Psoas muscle (tissue), 8 donors: ENCODE measurements around the gene PLAC1. TPM values are rescaled to one million over a fixed set of nuclear protein-coding genes. Genes with fewer than 3 reads are reported as not detected.

Source experiments
- ATAC-seq, 4 donors: fragments of 200-7000 bp; cut with Tn5 transposase; one replicate each; pipeline ENCODE4 v1.9.1; 2020; ENCODE audit warnings: moderate library complexity in 3 of 4, mild to moderate bottlenecking in 2 of 4
- DNase-seq, 2 donors: peaks; one replicate each; pipeline ENCODE4 v3.0.0-alpha.2; 2020
- H3K27ac ChIP-seq: fragments of 200-600 bp; one replicate; pipeline ENCODE4 v1.8.0; 2022
- H3K27me3 ChIP-seq, 3 donors: fragments of 200-600 bp in 1 of 3; one replicate each; pipeline versions ENCODE4 v1.6.1 to v1.8.0; 2013 to 2022; ENCODE audit warnings: low read length in 2 of 3, mild to moderate bottlenecking in 2 of 3, moderate library complexity in 1 of 3; ENCODE audit not compliant: insufficient read depth in 3 of 3
- H3K36me3 ChIP-seq, 2 donors: fragments of 200-600 bp in 1 of 2; one replicate each; pipeline versions ENCODE4 v1.6.1 to v1.8.0; 2013 to 2022; ENCODE audit warnings: low read depth in 1 of 2, mild to moderate bottlenecking in 1 of 2, moderate library complexity in 1 of 2; ENCODE audit not compliant: insufficient read depth in 1 of 2
- H3K4me1 ChIP-seq: fragments of 200-600 bp; one replicate; pipeline ENCODE4 v1.8.0; 2022
- H3K4me3 ChIP-seq: fragments of 200-600 bp; one replicate; pipeline ENCODE4 v1.8.0; 2022; ENCODE audit warnings: mild to moderate bottlenecking
- H3K9me3 ChIP-seq: fragments of 200-600 bp; one replicate; pipeline ENCODE4 v1.8.0; 2022
- CTCF ChIP-seq: fragments of 200-600 bp; IDR thresholded peaks from one replicate; pipeline ENCODE4 v1.8.0; 2022; ENCODE audit warnings: antibody characterized with exemption
- WGBS, 3 donors: extraction: QIAGEN DNeasy Blood & Tissue Kit; methylation state at CpG; one replicate each; pipeline versions ENCODE4 v1.1.6 to v1.1.7; 2013; 5-methylcytosine and 5-hydroxymethylcytosine counted together
- intact Hi-C, 2 donors: fragments of 100-400 bp; cut with DNase I; formaldehyde crosslinking; loops; one replicate each; pipeline versions ENCODE4 v1.11.0 to v1.14.2; 2022
- polyA plus RNA-seq, 3 donors: library from polyadenylated mRNA; stranded (reverse); fragments of 200-250 nt; gene quantifications; one replicate each; pipeline ENCODE4 v1.2.3, GENCODE V29; 2013
- total RNA-seq, 4 donors: library from RNA; stranded (reverse); fragmentation: NEBNext Ultra II Directional in 2 of 4; extraction: Animal tissue kit (Norgen Biotek cat#: 25700) in 2 of 4; gene quantifications; one replicate each; pipeline versions ENCODE4 v1.2.1 to v1.2.4, GENCODE V29; 2021 to 2023
- donor health status: healthy with polysubstance abuse.
- donor health status: DM: no; HTN: no; CAD: no; lungs with moderate emphysema.
- donor health status: Bipolar disorder and iron deficiency.
- donor health status: healthy.
- donor health status: DM: yes; HTN: yes; CAD: no.
- donor health status: DM: no; HTN: no; CAD: no.
- donor health status: DM: no; HTN: no; CAD: no.
- donor health status: DM: yes; HTN: yes; CAD: no.

PLAC1 gene
- total and polyA plus RNA-seq, 7 donors: 0.13 to 3.0 (median 0.32) TPM; not detected in 2

- Histone ChIP-seq H3K27me3 (no peaks in the 10 kb centered on the region), H3K9me3 (no peaks in the 10 kb centered on the region), H3K27ac (peak overlapping the region; percentile 66), H3K36me3 (no peaks in the 10 kb centered on the region), H3K4me3 (no peak overlapping the region), H3K4me1 (peaks cover 5% of the 10 kb centered on the region)
- DNase-seq (no peak), ATAC-seq (peak; percentile 39 to 67 (median 56))
- TF ChIP-seq CTCF: no peak
- 16 to 22% (median 17%) methylated on average over 3 to 4 of the region's 4 CpGs for WGBS, 3 donors
- intact Hi-C loops: no loop called here
Observed at GRCh38 chrX:134604701-134605311, 53.5 kb downstream of the PLAC1 start.

GRCh38 chrX:134603806-134604700 is 54.2 kb downstream of the PLAC1 start:
- Histone ChIP-seq H3K4me3 (no peak overlapping the region), H3K27me3 (no peaks in the 10 kb centered on the region), H3K27ac (peak overlapping the region; percentile 66), H3K36me3 (no peaks in the 10 kb centered on the region), H3K4me1 (peaks cover 5% of the 10 kb centered on the region), H3K9me3 (no peaks in the 10 kb centered on the region)
- WGBS, 3 donors: 54 to 65% (median 64%) methylated on average over 3 of the region's 3 CpGs
- intact Hi-C loops: no loop called here
- peak; percentile 13 for TF ChIP-seq CTCF
- DNase-seq (peak; percentile 33 to 55), ATAC-seq (peak; percentile 90 to 95 (median 94))

GRCh38 chrX:134602410-134602809 is 55.9 kb downstream of the PLAC1 start:
- H3K4me3 ChIP-seq: no peak overlapping the region
- ATAC-seq (no peak), DNase-seq (no peak)
- no peaks in the 10 kb centered on the region for H3K9me3 ChIP-seq
- intact Hi-C loops: no loop called here
- peaks cover 5% of the 10 kb centered on the region for H3K4me1 ChIP-seq
- H3K27ac ChIP-seq: no peak overlapping the region
- TF ChIP-seq CTCF: no peak
- H3K27me3 ChIP-seq: peaks cover 0 to 7% (median 0%) of the 10 kb centered on the region in 3 donors
- H3K36me3 ChIP-seq: no peaks in the 10 kb centered on the region

- Histone ChIP-seq H3K4me3 (no peak overlapping the region), H3K9me3 (no peaks in the 10 kb centered on the region), H3K27me3 (peaks cover 0 to 8% (median 0%) of the 10 kb centered on the region in 3 donors), H3K27ac (no peak overlapping the region), H3K36me3 (no peaks in the 10 kb centered on the region), H3K4me1 (peaks cover 5% of the 10 kb centered on the region)
- intact Hi-C loops: no loop called here
- WGBS, 3 donors: 77 to 100% (median 91%) methylated on average over 1 of the region's 1 CpG
- TF ChIP-seq CTCF: no peak
- DNase-seq (no peak), ATAC-seq (no peak)
Observed at GRCh38 chrX:134601240-134601765, 57.0 kb downstream of the PLAC1 start.
